Right forelimb (tissue), 1 donor: ENCODE data around the gene RBM19.

ENCODE experiments used
- DNase-seq: peaks from one replicate; pipeline ENCODE4 v3.0.0-alpha.2; 2018

The RBM19 gene

DNA sequence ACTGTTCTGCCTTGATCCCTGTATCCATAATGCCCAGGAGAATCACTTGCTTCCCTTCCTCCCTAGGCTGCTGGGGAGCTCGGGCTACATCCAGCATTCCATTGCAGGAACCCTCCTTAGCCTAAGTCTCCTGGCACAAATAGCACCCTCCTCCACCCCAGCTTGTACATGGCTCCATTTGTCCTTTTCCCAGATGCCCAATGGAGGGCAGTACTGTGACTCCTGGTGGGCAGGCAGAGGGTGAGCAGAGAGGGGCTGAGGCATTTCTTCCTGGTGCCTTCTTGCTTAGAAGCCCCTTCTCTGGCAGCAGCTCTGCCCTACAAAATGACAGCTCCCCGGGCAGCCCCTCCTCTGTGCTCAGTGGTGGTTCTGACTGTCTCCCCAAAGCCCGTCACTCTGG is 86.5 kb downstream of the RBM19 start:
- DNase-seq, result no peak

- DNase-seq, result no peak
Measured at GRCh38 chr12:113877607-113878006, 88.5 kb downstream of the RBM19 start.

DNA sequence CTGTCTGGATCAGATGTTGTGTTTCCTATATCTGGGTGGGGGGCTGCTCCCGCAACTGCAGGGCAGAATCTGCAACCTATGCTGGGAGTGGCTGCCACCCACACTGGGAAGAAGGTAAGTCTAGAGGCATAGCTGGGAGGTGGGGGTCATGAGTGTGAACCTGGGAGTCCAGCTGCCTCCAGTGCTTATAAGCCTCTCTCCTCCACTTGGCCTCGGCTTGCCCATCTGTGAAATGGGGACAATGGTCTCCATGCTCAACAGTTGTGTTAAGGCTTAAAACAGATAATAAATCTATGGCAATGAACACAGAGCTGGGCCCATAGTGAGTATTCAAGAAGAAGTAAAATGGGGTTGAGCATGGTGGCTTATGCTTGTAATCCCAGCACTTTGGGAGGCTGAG is 90.0 kb downstream of the RBM19 start:
- DNase-seq, result no peak

GRCh38 chr12:113875691-113876090 is 90.4 kb downstream of the RBM19 start:
- DNase-seq, result no peak

- DNase-seq, result no peak
Measured at GRCh38 chr12:113874999-113875561, 91.0 kb downstream of the RBM19 start.

DNA sequence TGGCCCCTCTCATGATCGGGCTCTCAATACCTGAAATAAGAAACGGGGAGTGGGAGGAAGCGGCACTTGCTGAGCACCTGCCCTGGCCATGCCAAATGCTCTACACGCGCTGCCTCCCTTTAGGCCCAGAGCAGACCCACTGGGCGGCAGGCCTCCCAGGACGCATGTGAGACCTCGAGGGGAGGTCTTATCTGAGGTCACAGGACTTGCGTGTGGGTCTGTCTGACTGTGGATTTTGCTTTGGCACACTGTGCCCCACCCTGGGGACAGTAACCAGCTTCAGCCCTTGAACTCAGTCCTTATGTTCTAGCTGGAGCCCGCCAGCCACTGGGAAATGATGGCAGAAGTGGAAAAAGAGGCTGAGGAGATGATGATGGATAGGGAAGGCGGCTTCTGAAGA is 91.8 kb downstream of the RBM19 start:
- no peak for DNase-seq

DNA sequence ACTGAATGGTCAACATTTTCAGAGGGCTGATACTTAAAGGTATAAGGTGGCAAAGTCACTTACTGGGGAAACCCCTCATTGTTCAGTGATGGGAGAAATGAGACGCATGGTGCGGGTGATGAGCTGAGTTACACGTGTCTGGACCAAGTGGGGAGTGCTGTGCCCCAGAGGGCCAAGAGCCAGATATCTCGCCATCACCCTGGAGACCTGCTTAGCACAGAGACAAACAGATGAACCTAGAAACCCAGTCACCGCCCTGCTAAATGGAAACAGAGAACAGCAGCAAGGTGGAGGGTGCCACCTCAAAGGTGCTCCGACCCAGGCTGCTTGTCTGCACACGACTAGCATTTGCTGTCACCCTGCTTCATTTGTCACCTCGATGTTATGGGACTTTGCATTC is 92.4 kb downstream of the RBM19 start:
- no peak for DNase-seq

DNA sequence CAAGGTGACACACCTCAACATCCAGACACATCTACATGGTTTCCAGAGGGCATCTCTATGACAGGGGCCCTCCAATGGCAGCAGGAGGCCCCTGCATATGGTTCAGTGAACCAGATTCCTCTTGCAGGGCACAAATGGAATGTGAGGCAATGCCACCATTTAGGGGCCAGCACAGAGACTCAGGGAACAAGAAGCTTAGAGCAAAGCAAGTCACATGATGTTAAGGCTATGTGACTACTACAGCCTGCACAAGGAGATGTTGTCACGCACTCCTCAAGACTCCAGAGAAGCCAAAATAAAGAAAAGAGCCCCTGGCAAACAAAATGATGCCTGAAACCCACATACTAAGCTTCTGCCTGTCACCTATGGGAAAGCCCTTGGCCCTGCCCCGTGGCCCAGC is 95.2 kb downstream of the RBM19 start:
- no peak for DNase-seq

DNA sequence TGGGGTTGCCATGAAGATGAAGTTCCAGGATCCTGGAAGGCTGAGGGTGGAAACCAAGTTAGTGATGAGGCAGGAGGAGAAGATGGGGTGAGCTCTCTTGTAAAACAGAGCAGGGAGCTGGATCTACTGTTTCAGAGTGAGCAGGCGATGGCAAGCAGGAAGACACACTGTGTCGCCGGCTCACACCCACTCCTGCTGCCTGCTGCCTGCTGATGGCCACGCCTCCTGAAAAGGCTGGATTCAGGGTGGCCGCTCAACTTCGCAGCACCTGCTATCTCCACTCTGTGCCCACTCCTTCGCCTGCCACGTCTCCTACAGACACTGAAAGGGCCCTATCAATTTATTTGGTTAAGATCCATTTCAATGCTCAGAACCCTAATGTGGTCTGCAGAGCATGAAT is 96.1 kb downstream of the RBM19 start:
- no peak for DNase-seq

- DNase-seq, result no peak
Measured at GRCh38 chr12:113868365-113868764, 97.8 kb downstream of the RBM19 start.

DNA sequence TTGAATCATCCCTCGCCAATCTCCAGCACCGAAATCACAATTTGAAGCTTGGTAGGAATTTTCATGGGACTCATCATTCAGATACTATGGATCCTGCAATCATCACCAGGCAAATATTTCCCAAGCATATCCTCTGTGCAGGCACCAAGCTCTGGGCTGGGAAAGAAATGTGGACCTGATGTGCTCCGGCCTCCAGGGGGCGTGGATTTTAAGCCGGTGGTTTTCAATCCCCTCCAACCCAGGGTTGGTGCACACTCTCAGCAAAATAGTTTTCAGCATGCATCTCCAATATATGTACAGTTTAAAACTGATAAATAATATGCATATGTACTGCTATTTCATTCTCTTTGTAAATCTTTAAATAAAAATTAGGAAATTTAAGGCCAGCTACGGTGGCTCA is 98.9 kb downstream of the RBM19 start:
- DNase-seq, result no peak

DNA sequence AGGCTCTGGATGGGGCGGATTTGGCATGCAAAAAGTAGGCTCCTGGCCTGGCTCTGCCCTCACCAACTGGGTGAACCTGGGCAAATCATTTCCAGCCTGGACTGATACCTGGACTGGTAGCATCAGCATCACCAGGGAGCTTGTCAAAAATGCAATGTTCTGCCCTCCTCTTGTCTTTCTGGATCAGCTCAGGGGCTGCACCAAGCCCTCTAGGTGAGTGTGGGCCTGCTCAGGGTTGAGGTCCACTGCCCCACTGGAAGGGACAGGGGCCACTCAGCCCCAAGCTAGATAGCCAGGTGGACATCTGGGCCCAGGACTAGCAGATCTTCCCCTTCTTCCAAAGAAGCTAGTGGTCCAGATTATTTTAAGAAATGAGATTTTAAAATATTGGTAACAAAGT is 99.6 kb downstream of the RBM19 start:
- DNase-seq, result no peak

DNA sequence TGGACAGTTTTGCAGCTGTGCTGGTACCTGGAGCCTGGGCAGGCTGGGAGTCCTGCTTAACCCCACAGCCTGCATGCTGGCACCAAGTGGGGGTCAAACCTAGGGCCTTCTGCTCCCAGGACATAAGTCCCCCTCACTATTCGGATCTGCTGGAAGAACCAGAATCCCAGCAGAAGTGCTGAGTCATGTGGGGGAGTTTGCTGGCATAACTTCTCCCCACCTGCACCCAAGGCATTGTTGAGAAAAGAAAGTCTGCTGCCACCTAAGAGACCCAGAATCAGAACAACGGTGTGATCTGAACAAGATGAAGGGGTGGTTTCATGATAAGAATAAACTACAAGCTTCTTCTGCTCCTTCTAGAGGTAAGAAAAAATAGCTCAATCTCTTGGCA is 102.7 kb downstream of the RBM19 start:
- DNase-seq, result no peak

GRCh38 chr12:113862590-113863454 is 103.3 kb downstream of the RBM19 start:
- no peak for DNase-seq

DNA sequence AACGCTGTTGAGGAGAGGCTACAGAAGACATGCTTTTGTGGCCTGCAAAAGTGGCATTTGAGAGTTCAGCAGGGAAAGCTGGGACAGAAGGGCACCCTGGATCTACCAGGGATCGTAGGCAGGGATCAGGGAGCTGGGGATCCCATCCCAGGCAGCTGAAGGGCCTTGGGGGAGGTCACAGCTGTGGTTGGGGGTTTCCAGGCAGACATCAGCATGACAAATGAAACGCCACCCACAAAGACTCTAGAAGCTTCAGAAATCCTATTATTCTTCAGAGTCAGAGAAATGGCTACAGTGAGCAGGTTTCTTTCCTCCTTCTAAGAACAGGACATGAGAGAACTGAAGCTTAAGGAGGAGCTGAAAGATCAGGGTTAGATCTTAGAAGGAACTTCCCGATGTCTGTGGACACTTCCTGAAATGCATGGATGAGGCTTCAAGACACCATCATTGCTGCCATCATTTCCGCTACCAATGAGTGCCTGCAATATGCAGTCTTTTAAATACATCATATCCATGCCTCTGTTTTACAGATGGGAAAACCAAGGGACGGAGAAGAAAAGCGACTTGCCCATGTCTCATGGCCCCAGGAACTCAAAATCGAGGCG is 104.3 kb downstream of the RBM19 start:
- DNase-seq, result no peak

GRCh38 chr12:113860950-113861349 is 105.2 kb downstream of the RBM19 start:
- no peak for DNase-seq

DNA sequence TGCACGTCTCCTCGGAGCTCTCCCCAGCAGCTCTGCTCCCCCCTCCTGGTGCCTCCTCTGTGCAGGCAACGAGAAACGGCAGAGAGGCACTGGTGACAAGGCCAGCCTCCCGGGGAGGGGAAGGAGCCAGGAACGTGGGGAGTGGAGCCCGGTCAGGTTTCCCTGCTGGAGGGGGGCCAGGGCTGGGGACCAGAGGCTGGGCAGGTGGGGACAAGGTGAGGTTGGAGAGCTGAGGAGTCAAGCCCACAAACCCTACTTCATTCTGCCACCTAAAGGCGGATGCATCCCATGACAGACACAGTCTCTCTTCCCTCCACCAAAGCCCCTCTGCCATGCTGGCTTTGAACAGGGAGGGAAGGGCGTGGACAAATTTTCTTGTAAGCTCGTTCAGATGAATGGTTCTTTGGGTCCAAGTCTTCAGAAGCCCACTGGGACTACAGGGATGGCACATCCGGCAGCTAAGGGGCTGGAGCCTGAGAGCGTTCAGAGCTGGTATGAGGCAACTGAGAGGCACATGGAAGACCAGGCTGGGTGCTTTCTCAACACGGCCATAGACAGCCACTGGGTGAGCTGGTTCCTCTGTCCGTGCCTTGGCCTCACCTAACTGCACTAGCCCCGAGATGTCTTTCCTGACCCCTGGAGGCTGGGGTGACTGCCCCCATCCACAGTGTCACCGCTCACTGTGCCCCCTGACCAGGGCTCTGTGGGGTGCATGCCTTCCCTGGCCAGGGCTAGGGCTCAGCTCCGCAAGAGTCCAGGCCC is 105.9 kb downstream of the RBM19 start:
- no peak for DNase-seq

- DNase-seq, result no peak
Measured at GRCh38 chr12:113858841-113859386, 107.2 kb downstream of the RBM19 start.

DNA sequence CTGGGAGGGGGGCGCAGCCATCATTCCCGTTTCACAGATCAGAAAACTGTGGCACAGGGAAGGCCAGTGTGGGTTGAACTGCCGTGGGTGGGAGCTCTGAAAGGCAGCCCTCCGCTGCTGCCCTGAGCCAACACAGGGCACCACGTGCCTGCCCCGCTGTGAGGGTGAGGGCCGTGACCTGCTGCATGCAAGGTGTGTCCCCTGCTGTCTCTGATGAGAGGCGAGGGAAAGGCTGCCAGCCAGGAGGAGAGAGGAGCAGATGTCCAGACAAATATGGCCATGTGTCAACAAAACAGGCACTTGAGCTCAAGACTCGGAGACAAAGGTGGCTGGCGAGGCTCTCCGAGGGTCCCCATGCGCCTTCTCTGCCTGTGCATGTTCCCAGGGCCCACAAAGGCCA is 108.8 kb downstream of the RBM19 start:
- DNase-seq, result no peak

- DNase-seq, result no peak
Measured at GRCh38 chr12:113855998-113856397, 110.1 kb downstream of the RBM19 start.

DNA sequence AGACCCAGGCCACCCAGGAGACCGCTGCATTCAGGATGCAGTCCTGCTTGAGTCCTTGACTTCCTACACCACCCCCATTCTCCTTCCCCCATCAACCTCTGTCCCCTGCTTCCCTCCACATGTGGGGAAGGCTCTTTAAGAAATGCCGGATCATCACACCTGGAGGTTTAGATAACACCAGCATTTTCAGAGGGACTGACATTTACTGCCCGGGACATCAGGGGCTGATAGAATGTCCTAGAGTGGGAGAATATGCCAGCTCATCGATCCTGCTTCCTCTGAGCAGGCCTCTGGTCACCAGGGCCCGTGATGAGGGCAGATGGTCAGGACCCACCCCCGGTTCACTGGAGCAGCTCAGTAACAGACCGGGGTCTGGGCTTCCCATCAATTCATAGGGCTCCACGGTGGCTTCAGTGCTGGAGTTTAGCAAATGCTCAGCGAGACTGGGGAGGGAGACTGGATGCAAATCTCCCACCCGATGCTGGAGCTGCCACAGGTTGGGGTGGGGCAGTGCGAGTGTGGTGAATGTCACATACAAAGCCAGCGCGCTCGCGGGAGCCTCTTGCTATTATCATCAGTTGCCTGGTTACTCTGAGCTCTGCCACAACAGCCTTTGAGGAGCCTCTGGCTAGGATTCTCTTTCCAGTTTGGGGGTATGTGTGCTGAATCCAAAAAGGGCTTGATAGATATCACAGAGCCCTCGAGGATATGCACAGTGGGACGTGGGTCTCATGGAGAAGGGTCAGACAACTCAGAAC is 111.6 kb downstream of the RBM19 start:
- DNase-seq, result no peak

GRCh38 chr12:113853491-113853890 is 112.6 kb downstream of the RBM19 start:
- DNase-seq, result no peak
